ENCODE results near the gene ARID4B. TPM values are rescaled to one million over a fixed set of nuclear protein-coding genes. Genes with fewer than 3 reads are reported as not detected.
A peak's percentile ranks its signal among the peaks of the same experiment; 100 is the strongest.

ARID4B gene
- total and polyA plus RNA-seq, 2 of the 13 experiments (the other 11 are each of a cell fraction or from before 2014, with no cell fraction given): 9.7 to 24.6 TPM

DNA sequence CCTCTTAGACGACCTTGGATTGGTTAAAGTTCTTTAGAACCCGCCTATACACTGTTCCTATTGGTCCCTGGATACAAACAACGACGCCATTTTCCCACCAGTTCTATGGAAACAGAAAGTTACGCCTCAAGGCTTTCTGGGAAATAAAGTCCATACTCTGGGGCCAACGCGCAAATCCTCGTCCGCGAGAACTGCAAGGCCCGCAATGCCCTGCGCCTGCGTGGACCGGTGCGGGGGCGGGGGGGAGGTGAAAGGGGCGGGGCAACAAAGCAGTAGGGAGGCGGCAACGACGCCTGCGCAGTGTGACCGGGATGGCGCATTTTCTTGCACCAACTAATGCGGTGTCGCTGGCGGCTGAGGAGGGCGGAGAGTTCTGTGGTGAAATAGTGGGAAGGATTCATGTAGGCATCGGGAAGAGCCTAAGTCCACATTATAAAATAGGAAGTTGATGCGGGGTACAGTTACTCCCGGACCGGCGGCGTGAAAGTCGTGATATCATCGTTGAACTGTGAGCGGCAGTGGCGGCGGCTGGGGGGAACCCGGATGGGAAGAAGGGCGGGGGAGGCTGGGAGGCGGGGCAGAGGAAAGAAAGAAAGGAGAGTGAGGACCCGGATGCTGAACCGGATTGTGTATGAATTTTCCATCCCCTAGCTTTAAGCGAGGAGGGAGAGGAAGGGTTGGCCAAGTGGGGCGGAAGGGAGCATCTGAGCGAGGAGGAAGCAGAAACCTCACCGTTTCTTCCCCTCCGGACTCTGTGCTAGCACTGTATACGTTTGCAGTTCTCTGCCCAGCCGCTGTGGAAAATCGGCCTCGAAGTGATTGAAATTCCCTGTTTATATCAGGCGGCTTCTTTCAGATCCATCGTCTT, 526 bp upstream of the ARID4B start, which contains the start of gene GGPS1 (continued):
- TF ChIP-seq, protein P1, sequence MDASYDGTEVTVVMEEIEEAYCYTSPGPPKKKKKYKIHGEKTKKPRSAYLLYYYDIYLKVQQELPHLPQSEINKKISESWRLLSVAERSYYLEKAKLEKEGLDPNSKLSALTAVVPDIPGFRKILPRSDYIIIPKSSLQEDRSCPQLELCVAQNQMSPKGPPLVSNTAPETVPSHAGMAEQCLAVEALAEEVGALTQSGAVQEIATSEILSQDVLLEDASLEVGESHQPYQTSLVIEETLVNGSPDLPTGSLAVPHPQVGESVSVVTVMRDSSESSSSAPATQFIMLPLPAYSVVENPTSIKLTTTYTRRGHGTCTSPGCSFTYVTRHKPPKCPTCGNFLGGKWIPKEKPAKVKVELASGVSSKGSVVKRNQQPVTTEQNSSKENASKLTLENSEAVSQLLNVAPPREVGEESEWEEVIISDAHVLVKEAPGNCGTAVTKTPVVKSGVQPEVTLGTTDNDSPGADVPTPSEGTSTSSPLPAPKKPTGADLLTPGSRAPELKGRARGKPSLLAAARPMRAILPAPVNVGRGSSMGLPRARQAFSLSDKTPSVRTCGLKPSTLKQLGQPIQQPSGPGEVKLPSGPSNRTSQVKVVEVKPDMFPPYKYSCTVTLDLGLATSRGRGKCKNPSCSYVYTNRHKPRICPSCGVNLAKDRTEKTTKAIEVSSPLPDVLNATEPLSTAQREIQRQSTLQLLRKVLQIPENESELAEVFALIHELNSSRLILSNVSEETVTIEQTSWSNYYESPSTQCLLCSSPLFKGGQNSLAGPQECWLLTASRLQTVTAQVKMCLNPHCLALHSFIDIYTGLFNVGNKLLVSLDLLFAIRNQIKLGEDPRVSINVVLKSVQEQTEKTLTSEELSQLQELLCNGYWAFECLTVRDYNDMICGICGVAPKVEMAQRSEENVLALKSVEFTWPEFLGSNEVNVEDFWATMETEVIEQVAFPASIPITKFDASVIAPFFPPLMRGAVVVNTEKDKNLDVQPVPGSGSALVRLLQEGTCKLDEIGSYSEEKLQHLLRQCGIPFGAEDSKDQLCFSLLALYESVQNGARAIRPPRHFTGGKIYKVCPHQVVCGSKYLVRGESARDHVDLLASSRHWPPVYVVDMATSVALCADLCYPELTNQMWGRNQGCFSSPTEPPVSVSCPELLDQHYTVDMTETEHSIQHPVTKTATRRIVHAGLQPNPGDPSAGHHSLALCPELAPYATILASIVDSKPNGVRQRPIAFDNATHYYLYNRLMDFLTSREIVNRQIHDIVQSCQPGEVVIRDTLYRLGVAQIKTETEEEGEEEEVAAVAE (CRISPR knock-in tag; IDR thresholded peaks at IDR 0.05; ENCODE audit: borderline replicate concordance): no peak; the same call in 1 of the 2 replicates
- TF ChIP-seq, protein P2, sequence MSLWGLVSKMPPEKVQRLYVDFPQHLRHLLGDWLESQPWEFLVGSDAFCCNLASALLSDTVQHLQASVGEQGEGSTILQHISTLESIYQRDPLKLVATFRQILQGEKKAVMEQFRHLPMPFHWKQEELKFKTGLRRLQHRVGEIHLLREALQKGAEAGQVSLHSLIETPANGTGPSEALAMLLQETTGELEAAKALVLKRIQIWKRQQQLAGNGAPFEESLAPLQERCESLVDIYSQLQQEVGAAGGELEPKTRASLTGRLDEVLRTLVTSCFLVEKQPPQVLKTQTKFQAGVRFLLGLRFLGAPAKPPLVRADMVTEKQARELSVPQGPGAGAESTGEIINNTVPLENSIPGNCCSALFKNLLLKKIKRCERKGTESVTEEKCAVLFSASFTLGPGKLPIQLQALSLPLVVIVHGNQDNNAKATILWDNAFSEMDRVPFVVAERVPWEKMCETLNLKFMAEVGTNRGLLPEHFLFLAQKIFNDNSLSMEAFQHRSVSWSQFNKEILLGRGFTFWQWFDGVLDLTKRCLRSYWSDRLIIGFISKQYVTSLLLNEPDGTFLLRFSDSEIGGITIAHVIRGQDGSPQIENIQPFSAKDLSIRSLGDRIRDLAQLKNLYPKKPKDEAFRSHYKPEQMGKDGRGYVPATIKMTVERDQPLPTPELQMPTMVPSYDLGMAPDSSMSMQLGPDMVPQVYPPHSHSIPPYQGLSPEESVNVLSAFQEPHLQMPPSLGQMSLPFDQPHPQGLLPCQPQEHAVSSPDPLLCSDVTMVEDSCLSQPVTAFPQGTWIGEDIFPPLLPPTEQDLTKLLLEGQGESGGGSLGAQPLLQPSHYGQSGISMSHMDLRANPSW (CRISPR knock-in tag; IDR thresholded peaks at IDR 0.05; ENCODE audit: borderline replicate concordance): no peak
- TF ChIP-seq, protein P3, sequence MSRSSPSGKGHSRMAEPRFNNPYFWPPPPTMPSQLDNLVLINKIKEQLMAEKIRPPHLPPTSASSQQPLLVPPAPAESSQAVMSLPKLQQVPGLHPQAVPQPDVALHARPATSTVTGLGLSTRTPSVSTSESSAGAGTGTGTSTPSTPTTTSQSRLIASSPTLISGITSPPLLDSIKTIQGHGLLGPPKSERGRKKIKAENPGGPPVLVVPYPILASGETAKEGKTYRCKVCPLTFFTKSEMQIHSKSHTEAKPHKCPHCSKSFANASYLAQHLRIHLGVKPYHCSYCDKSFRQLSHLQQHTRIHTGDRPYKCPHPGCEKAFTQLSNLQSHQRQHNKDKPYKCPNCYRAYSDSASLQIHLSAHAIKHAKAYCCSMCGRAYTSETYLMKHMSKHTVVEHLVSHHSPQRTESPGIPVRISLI (CRISPR knock-in tag; IDR thresholded peaks at IDR 0.05; ENCODE audit: borderline replicate concordance): no peak
- TF ChIP-seq, protein P4, sequence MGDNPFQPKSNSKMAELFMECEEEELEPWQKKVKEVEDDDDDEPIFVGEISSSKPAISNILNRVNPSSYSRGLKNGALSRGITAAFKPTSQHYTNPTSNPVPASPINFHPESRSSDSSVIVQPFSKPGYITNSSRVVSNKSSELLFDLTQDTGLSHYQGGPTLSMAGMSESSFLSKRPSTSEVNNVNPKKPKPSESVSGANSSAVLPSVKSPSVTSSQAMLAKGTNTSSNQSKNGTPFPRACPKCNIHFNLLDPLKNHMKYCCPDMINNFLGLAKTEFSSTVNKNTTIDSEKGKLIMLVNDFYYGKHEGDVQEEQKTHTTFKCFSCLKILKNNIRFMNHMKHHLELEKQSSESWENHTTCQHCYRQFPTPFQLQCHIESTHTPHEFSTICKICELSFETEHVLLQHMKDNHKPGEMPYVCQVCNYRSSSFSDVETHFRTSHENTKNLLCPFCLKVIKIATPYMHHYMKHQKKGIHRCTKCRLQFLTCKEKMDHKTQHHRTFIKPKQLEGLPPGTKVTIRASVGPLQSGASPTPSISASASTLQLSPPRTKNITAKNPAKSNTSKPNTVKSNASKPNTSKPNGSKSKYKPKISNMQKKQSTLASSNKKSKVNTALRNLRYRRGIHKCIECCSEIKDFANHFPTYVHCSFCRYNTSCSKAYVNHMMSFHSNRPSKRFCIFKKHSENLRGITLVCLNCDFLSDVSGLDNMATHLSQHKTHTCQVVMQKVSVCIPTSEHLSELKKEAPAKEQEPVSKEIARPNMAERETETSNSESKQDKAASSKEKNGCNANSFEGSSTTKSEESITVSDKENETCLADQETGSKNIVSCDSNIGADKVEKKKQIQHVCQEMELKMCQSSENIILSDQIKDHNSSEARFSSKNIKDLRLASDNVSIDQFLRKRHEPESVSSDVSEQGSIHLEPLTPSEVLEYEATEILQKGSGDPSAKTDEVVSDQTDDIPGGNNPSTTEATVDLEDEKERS (CRISPR knock-in tag; IDR thresholded peaks at IDR 0.05): no peak
- no peak for TF ChIP-seq RNF2 (conservative IDR thresholded peaks at IDR 0.05; ENCODE audit: low read depth)
- no peak for TF ChIP-seq ZEB1 (IDR thresholded peaks at IDR 0.05; ENCODE audit: insufficient replicate concordance, low read depth)
- peak; percentile 91 for TF ChIP-seq THAP11 (CRISPR knock-in tag; IDR thresholded peaks at IDR 0.05)
- TF ChIP-seq NFKBIZ (CRISPR knock-in tag; IDR thresholded peaks at IDR 0.05): no peak
- peak; percentile 71 for TF ChIP-seq KMT2B (CRISPR knock-in tag; IDR thresholded peaks at IDR 0.05)
- TF ChIP-seq, protein P5, sequence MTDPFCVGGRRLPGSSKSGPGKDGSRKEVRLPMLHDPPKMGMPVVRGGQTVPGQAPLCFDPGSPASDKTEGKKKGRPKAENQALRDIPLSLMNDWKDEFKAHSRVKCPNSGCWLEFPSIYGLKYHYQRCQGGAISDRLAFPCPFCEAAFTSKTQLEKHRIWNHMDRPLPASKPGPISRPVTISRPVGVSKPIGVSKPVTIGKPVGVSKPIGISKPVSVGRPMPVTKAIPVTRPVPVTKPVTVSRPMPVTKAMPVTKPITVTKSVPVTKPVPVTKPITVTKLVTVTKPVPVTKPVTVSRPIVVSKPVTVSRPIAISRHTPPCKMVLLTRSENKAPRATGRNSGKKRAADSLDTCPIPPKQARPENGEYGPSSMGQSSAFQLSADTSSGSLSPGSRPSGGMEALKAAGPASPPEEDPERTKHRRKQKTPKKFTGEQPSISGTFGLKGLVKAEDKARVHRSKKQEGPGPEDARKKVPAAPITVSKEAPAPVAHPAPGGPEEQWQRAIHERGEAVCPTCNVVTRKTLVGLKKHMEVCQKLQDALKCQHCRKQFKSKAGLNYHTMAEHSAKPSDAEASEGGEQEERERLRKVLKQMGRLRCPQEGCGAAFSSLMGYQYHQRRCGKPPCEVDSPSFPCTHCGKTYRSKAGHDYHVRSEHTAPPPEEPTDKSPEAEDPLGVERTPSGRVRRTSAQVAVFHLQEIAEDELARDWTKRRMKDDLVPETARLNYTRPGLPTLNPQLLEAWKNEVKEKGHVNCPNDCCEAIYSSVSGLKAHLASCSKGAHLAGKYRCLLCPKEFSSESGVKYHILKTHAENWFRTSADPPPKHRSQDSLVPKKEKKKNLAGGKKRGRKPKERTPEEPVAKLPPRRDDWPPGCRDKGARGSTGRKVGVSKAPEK (CRISPR knock-in tag; IDR thresholded peaks at IDR 0.05; ENCODE audit: borderline replicate concordance): no peak
- TF ChIP-seq ASH2L (IDR thresholded peaks at IDR 0.05; ENCODE audit: insufficient read length, low read depth, low read length): peak; percentile 90
- TF ChIP-seq SIN3B (IDR thresholded peaks at IDR 0.05; ENCODE audit: low read length): no peak; the same call in 1 of the 2 replicates
- TF ChIP-seq ZFY (CRISPR knock-in tag; IDR thresholded peaks at IDR 0.05): no peak; the same call in 1 of the 2 replicates

All from HepG2 (cell line).